K562 (cell line): Measurements from ENCODE around the gene FRRS1L.

Experiments
- EZH2 ChIP-seq: IDR thresholded peaks from 2 replicates; pipeline ENCODE4 v1.6.1; 2012; ENCODE audit warnings: low read depth, mild to moderate bottlenecking, inconsistent platforms, low read length, borderline replicate concordance
- FOXM1 ChIP-seq, 2 experiments: fragments of 450-650 bp in 1 of 2; sonication (generic) in 1 of 2; formaldehyde crosslinking in 1 of 2; IDR thresholded peaks; 2 replicates each; pipeline versions ENCODE4 v1.6.1 to v1.9.0; 2017 to 2022; ENCODE audit warnings: low read depth in 2 of 2, mild to moderate bottlenecking in 2 of 2, missing genetic modification reagents in 1 of 2, moderate library complexity in 1 of 2
- POLR2A ChIP-seq: fragments of 450-650 bp; conservative IDR thresholded peaks from 2 replicates; pipeline ENCODE4 v1.6.1; 2016
- U2AF1 ChIP-seq: fragments of 200-400 bp; formaldehyde crosslinking; optimal IDR thresholded peaks from 2 replicates; pipeline ENCODE3; 2017; ENCODE audit warnings: mild to moderate bottlenecking, low read depth, low read length, moderate library complexity
- ZNF274 ChIP-seq: IDR thresholded peaks from 2 replicates; pipeline ENCODE4 v1.6.1; 2011; ENCODE audit warnings: low read depth, mild to moderate bottlenecking, low read length, moderate library complexity, borderline replicate concordance
- TF ChIP-seq, protein P1 (sequence below), 3 experiments: IDR thresholded peaks in 2 of 3; conservative IDR thresholded peaks in 1 of 3; 2 replicates each; pipeline ENCODE4 v1.5.1; 2011 to 2012; ENCODE audit warnings: low read length in 3 of 3, mild to moderate bottlenecking in 3 of 3, control low read depth in 2 of 3, improper control_type of control experiment in 1 of 3, inconsistent platforms in 1 of 3, low read depth in 1 of 3, mixed read lengths in 1 of 3, moderate library complexity in 1 of 3; ENCODE audit not compliant: insufficient read depth in 2 of 3

DNA sequence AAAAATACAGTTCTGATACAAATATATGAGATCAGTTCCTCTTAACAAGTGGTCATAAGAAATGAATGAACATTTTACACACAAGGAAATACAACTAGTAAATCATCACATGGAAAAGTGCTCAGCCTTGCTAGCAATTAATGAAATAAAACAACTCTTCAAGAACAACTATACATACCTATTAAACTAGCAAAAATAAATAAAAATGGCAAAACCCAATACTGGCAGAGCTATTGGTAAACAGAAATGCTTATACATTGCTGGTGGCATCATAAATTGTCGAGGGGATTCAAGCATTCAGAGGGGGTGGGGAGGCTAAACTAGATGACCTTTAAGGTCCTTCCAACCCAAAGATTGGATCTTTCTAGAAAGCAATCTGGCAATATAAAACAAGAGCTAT, 5.9 kb upstream of the FRRS1L start:
- TF ChIP-seq FOXM1 (IDR thresholded peaks at IDR 0.05; ENCODE audit: low read depth) (no peak), FOXM1 (CRISPR knock-in tag; IDR thresholded peaks at IDR 0.05; ENCODE audit: low read depth) (no peak), U2AF1 (no peak), EZH2 (no peak), POLR2A (no peak), ZNF274 (no peak)
- TF ChIP-seq, protein P1, sequence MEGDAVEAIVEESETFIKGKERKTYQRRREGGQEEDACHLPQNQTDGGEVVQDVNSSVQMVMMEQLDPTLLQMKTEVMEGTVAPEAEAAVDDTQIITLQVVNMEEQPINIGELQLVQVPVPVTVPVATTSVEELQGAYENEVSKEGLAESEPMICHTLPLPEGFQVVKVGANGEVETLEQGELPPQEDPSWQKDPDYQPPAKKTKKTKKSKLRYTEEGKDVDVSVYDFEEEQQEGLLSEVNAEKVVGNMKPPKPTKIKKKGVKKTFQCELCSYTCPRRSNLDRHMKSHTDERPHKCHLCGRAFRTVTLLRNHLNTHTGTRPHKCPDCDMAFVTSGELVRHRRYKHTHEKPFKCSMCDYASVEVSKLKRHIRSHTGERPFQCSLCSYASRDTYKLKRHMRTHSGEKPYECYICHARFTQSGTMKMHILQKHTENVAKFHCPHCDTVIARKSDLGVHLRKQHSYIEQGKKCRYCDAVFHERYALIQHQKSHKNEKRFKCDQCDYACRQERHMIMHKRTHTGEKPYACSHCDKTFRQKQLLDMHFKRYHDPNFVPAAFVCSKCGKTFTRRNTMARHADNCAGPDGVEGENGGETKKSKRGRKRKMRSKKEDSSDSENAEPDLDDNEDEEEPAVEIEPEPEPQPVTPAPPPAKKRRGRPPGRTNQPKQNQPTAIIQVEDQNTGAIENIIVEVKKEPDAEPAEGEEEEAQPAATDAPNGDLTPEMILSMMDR (IDR thresholded peaks at IDR 0.05 in 2 of 3, conservative IDR thresholded peaks at IDR 0.05 in 1 of 3; ENCODE audit: insufficient read depth in 2 of 3, low read depth in 1 of 3, low read length in 3 of 3) = no peak
